Measurements from ENCODE around the gene JTB.

JTB gene

GRCh38 chr1:153968000-153968363 is 9.5 kb downstream of the JTB start:
- DNase-seq (ENCODE audit: low spot score in 2 of 2) (no peak), ATAC-seq (ENCODE audit: low read depth) (no peak)
- no peaks in the 10 kb centered on the region for H3K9me3 Mint-ChIP-seq
- no peaks in the 10 kb centered on the region for H3K27me3 Mint-ChIP-seq
- H3K36me3 Mint-ChIP-seq = no peaks in the 10 kb centered on the region
- peaks cover 34% of the 10 kb centered on the region for H3K4me1 Mint-ChIP-seq
- H3K27ac Mint-ChIP-seq = peak overlapping the region; percentile 96
- H3K4me3 Mint-ChIP-seq = peak overlapping the region; percentile 98

GRCh38 chr1:153967107-153967999 is 10.1 kb downstream of the JTB start, which contains the start of gene CREB3L4:
TSS of gene CREB3L4 (plus strand) at chr1:153967902. CDS start at chr1:153968526, 624 bp downstream.
- Mint-ChIP-seq H3K9me3 (no peaks in the 10 kb centered on the region), H3K27me3 (no peaks in the 10 kb centered on the region), H3K27ac (peak within 1 kb of the TSS; percentile 96), H3K4me3 (peak within 1 kb of the TSS; percentile 98), H3K36me3 (no peaks in the 10 kb centered on the region), H3K4me1 (peaks cover 38% of the 10 kb centered on the region)
- ATAC-seq (ENCODE audit: low read depth) (peak; percentile 86), DNase-seq (ENCODE audit: low spot score in 2 of 2) (peak; percentile 70 to 79)

- H3K27ac Mint-ChIP-seq = peak overlapping the region; percentile 86
- H3K4me1 Mint-ChIP-seq = peaks cover 44% of the 10 kb centered on the region
- DNase-seq (ENCODE audit: low spot score in 2 of 2) = no peak
- peak overlapping the region; percentile 85 for H3K4me3 Mint-ChIP-seq
- H3K36me3 Mint-ChIP-seq = peaks cover 2% of the 10 kb centered on the region
- H3K9me3 Mint-ChIP-seq = no peaks in the 10 kb centered on the region
- no peaks in the 10 kb centered on the region for H3K27me3 Mint-ChIP-seq
- ATAC-seq (ENCODE audit: low read depth) = no peak
Measured at GRCh38 chr1:153963850-153964331, 13.6 kb downstream of the JTB start.

GRCh38 chr1:153963030-153963849 is 14.2 kb downstream of the JTB start, which contains the start of gene SLC39A1:
TSS of gene SLC39A1 (minus strand) at chr1:153963537. CDS start at chr1:153962715, 822 bp downstream.
- peak; percentile 87 to 89 for DNase-seq (ENCODE audit: low spot score in 2 of 2)
- Mint-ChIP-seq H3K4me3 (peak within 1 kb of the TSS; percentile 85), H3K36me3 (peaks cover 2% of the 10 kb centered on the region), H3K27ac (peak within 1 kb of the TSS; percentile 86), H3K27me3 (no peaks in the 10 kb centered on the region), H3K4me1 (peaks cover 42% of the 10 kb centered on the region), H3K9me3 (no peaks in the 10 kb centered on the region)
- peak; percentile 40 for ATAC-seq (ENCODE audit: low read depth)

GRCh38 chr1:153962088-153963029 is 15.1 kb downstream of the JTB start:
- ATAC-seq (ENCODE audit: low read depth) = no peak
- no peaks in the 10 kb centered on the region for H3K9me3 Mint-ChIP-seq
- peaks cover 2% of the 10 kb centered on the region for H3K36me3 Mint-ChIP-seq
- H3K27me3 Mint-ChIP-seq = no peaks in the 10 kb centered on the region
- no peak for DNase-seq (ENCODE audit: low spot score in 2 of 2)
- peaks cover 38% of the 10 kb centered on the region for H3K4me1 Mint-ChIP-seq
- H3K27ac Mint-ChIP-seq = peak overlapping the region; percentile 86
- peak overlapping the region; percentile 85 for H3K4me3 Mint-ChIP-seq

- Mint-ChIP-seq H3K4me1 (peaks cover 44% of the 10 kb centered on the region), H3K36me3 (peaks cover 2% of the 10 kb centered on the region), H3K27ac (no peak overlapping the region), H3K4me3 (peak overlapping the region; percentile 21), H3K27me3 (no peaks in the 10 kb centered on the region), H3K9me3 (no peaks in the 10 kb centered on the region)
- no peak for ATAC-seq (ENCODE audit: low read depth)
- no peak for DNase-seq (ENCODE audit: low spot score in 2 of 2)
Measured at GRCh38 chr1:153961421-153961820, 16.1 kb downstream of the JTB start.

GRCh38 chr1:153960206-153960605 is 17.3 kb downstream of the JTB start:
- no peak overlapping the region for H3K4me3 Mint-ChIP-seq
- H3K27ac Mint-ChIP-seq = no peak overlapping the region
- peaks cover 43% of the 10 kb centered on the region for H3K4me1 Mint-ChIP-seq
- peaks cover 2% of the 10 kb centered on the region for H3K36me3 Mint-ChIP-seq
- DNase-seq (ENCODE audit: low spot score in 2 of 2) (no peak), ATAC-seq (ENCODE audit: low read depth) (no peak)
- H3K9me3 Mint-ChIP-seq = no peaks in the 10 kb centered on the region
- no peaks in the 10 kb centered on the region for H3K27me3 Mint-ChIP-seq

- Mint-ChIP-seq H3K4me3 (peak overlapping the region; percentile 15), H3K36me3 (peaks cover 2% of the 10 kb centered on the region), H3K4me1 (peaks cover 43% of the 10 kb centered on the region), H3K9me3 (no peaks in the 10 kb centered on the region), H3K27me3 (no peaks in the 10 kb centered on the region), H3K27ac (no peak overlapping the region)
- ATAC-seq (ENCODE audit: low read depth) = no peak
- no peak for DNase-seq (ENCODE audit: low spot score in 2 of 2)
Measured at GRCh38 chr1:153959454-153959853, 18.0 kb downstream of the JTB start.

- H3K4me3 Mint-ChIP-seq = peak overlapping the region; percentile 92
- no peaks in the 10 kb centered on the region for H3K27me3 Mint-ChIP-seq
- no peaks in the 10 kb centered on the region for H3K9me3 Mint-ChIP-seq
- peaks cover 8% of the 10 kb centered on the region for H3K36me3 Mint-ChIP-seq
- H3K27ac Mint-ChIP-seq = peak overlapping the region; percentile 89
- DNase-seq (ENCODE audit: low spot score in 2 of 2) (no peak), ATAC-seq (ENCODE audit: low read depth) (no peak)
- peaks cover 45% of the 10 kb centered on the region for H3K4me1 Mint-ChIP-seq
Measured at GRCh38 chr1:153958961-153959260, 18.6 kb downstream of the JTB start.

- Mint-ChIP-seq H3K27me3 (no peaks in the 10 kb centered on the region), H3K36me3 (peaks cover 9% of the 10 kb centered on the region), H3K27ac (peak within 1 kb of the TSS; percentile 89), H3K9me3 (no peaks in the 10 kb centered on the region), H3K4me1 (peaks cover 41% of the 10 kb centered on the region), H3K4me3 (peak within 1 kb of the TSS; percentile 92)
- DNase-seq (ENCODE audit: low spot score in 2 of 2) (peak; percentile 91 to 96), ATAC-seq (ENCODE audit: low read depth) (peak; percentile 87)
Measured at GRCh38 chr1:153958111-153958960, 19.1 kb downstream of the JTB start, which contains the start of gene CRTC2. TSS of gene CRTC2 (minus strand) at chr1:153958612. CDS start at chr1:153958497, 115 bp downstream.

GRCh38 chr1:153957744-153958110 is 19.7 kb downstream of the JTB start:
- peak; percentile 28 for ATAC-seq (ENCODE audit: low read depth)
- peak overlapping the region; percentile 92 for H3K4me3 Mint-ChIP-seq
- peak; percentile 33 to 62 for DNase-seq (ENCODE audit: low spot score in 2 of 2)
- H3K27ac Mint-ChIP-seq = peak overlapping the region; percentile 89
- H3K9me3 Mint-ChIP-seq = no peaks in the 10 kb centered on the region
- no peaks in the 10 kb centered on the region for H3K27me3 Mint-ChIP-seq
- peaks cover 12% of the 10 kb centered on the region for H3K36me3 Mint-ChIP-seq
- peaks cover 40% of the 10 kb centered on the region for H3K4me1 Mint-ChIP-seq

GRCh38 chr1:153956997-153957715 is 20.3 kb downstream of the JTB start:
- H3K4me1 Mint-ChIP-seq = peaks cover 38% of the 10 kb centered on the region

More at GRCh38 chr1:153956997-153957715, 20.3 kb downstream of the JTB start:
- Mint-ChIP-seq H3K9me3 (no peaks in the 10 kb centered on the region), H3K27ac (peak overlapping the region; percentile 89), H3K27me3 (no peaks in the 10 kb centered on the region), H3K36me3 (peaks cover 16% of the 10 kb centered on the region), H3K4me3 (peak overlapping the region; percentile 92)
- no peak for ATAC-seq (ENCODE audit: low read depth)
- DNase-seq (ENCODE audit: low spot score in 2 of 2) = no peak
